ENCODE results near the gene C21orf91.

Gene C21orf91

DNA sequence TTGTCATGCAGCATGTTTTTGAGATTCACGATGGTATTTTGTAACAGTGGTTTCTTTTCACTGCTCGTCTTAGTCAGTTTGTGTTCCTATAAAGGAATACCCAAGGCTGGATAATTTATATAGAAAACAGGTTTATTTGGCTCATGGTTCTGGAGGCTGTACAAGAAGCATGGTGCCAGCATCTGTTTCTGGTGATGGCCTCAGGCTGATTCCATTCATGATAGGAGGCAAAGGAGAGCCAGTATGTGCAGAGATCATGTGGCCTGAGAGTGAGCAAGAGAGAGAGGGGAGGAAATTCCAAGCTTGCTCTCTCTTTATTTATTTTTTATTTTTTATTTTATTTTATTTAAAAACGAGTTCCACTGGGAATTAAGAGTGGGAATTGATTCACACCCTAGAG is 2.0 kb upstream of the C21orf91 start:
- no peak for DNase-seq (ENCODE audit: low read depth, low spot score)
- in situ Hi-C loops (cut with HindIII; ENCODE audit: low sequenced_read_pairs): no loop called here
- TF ChIP-seq, protein P1, sequence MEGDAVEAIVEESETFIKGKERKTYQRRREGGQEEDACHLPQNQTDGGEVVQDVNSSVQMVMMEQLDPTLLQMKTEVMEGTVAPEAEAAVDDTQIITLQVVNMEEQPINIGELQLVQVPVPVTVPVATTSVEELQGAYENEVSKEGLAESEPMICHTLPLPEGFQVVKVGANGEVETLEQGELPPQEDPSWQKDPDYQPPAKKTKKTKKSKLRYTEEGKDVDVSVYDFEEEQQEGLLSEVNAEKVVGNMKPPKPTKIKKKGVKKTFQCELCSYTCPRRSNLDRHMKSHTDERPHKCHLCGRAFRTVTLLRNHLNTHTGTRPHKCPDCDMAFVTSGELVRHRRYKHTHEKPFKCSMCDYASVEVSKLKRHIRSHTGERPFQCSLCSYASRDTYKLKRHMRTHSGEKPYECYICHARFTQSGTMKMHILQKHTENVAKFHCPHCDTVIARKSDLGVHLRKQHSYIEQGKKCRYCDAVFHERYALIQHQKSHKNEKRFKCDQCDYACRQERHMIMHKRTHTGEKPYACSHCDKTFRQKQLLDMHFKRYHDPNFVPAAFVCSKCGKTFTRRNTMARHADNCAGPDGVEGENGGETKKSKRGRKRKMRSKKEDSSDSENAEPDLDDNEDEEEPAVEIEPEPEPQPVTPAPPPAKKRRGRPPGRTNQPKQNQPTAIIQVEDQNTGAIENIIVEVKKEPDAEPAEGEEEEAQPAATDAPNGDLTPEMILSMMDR (IDR thresholded peaks at IDR 0.05; ENCODE audit: low read depth, low read length): no peak
- no peak overlapping the region for H3K4me3 ChIP-seq (ENCODE audit: low read depth, low read length)

DNA sequence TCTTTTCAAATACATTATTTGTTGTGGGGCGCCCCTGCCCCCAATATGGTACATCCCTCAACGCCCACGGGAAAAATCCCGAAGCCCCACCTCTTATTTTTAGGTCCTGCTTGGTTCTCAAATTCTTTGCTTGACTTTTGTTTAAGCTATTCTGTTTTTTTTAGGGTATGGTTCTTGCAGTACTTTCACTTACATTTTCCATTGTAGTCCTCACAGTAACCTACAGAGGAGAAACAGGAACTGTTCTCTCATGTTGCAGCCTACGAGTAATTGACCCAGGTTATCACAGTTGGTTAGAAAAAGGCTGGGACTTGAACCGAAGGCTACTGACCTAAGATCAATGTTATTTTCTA is 697 bp upstream of the C21orf91 start:
- in situ Hi-C loops (cut with HindIII; ENCODE audit: low sequenced_read_pairs): no loop called here
- peak overlapping the region; percentile 72 for H3K4me3 ChIP-seq (ENCODE audit: low read depth, low read length)
- TF ChIP-seq, protein P1 (IDR thresholded peaks at IDR 0.05; ENCODE audit: low read depth, low read length): no peak
- no peak for DNase-seq (ENCODE audit: low read depth, low spot score)

DNA sequence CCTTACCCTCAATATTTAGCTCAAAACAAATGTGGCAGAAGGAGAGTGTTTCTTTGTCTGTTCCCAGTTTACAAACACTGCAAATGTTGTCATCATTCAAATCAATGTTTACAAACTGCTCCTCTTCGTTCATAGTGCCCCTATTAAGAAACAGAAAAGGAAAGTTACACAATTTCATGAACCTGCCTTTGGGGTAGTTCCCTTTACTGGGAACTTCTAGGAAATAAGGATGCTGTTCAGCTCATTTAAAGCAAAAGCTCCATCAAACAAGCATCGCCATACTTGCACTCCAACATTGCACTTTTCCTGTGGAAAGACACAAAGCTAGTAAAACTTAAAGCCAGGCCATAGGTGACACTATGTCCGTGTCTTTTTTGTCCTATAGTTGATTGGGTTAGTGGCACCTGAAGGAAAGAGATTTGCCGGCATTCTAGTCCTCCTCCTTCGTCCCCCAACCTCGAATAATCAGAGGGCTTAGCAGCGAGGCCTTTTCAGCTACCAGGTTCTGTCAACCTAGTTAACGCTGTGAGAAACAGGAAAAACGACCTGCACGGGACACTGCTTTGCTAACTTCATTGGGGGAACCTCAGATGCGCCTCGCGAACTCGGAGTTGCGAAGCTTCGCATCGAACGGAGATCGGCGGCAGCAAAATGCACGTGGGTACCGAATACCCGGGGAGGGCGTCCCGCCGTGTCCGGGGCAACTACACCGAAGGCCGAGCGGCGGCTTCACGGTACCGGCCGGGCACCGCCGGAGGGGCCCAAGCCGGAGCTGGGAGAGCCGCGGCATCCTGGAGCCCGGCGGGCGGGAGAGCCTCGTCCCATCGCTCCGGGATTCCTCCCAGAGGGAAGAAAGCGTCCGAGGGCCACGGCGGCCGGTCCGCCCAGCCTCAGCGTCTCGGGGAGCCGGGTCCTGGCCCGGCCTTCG is 706 bp downstream of the C21orf91 start:
- peak; percentile 36 for DNase-seq (ENCODE audit: low read depth, low spot score)
- TF ChIP-seq, protein P1 (IDR thresholded peaks at IDR 0.05; ENCODE audit: low read depth, low read length): no peak
- in situ Hi-C loops (cut with HindIII; ENCODE audit: low sequenced_read_pairs): no loop called here
- peak overlapping the region; percentile 72 for H3K4me3 ChIP-seq (ENCODE audit: low read depth, low read length)

DNA sequence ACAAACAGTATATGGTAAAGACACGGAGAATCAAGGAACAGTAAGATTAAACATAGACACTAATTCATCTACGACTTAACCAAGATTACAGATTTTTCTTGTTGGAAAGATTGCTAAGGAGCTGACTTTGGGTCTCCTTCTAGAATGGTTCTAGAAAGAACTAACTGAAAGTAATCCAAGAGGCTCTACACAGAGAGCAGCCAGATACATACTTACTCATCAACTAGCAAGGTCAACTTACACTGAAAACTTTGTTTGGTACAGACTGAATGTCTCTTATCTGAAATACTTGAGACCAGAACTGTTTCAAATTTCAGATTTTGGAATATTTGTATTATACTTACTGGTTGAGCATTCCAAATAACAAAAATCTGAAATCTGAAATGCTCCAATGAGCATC is 5.8 kb downstream of the C21orf91 start:
- no peak overlapping the region for H3K4me3 ChIP-seq (ENCODE audit: low read depth, low read length)
- TF ChIP-seq, protein P1 (IDR thresholded peaks at IDR 0.05; ENCODE audit: low read depth, low read length): no peak
- in situ Hi-C loops (cut with HindIII; ENCODE audit: low sequenced_read_pairs): no loop called here
- DNase-seq (ENCODE audit: low read depth, low spot score): no peak

DNA sequence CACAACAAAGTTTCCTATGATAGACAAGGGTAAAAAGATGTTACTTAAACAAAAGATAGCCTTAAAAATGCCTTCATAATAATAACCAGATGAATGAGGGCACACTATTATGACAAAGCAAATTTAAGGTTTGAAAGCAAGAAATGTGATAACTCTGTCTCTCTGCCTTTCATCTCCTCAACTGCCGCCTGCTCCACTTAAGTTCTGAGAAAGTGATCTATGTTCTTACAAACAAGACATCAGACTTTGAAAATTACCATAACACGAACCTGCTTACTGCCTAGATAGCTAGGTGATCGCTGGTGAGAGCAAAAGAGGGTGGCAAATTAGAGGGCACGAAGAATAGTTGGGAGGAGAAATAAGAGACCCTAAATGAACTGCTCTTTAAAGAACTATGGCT is 13.2 kb downstream of the C21orf91 start:
- TF ChIP-seq, protein P1 (IDR thresholded peaks at IDR 0.05; ENCODE audit: low read depth, low read length): no peak
- DNase-seq (ENCODE audit: low read depth, low spot score): no peak
- in situ Hi-C loops (cut with HindIII; ENCODE audit: low sequenced_read_pairs): no loop called here
- no peak overlapping the region for H3K4me3 ChIP-seq (ENCODE audit: low read depth, low read length)

DNA sequence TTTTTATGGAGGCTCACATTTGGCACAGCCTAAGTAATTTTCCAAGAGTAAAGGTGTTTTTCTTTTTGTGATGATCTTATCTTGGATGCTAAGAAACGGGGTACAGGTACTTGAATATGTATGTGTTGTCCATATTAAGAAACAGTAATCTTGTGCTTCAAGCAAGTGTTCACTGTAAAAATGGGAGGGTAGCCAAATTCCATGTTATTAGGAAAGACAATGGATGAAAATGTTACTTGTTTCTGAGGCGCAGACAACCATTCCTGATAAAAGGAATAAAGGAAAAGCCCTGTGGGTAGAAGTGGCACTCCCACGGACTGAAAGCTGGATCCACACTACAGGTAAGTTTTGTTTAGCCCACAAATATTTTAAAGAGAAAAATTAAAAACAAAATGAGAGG is 15.6 kb downstream of the C21orf91 start:
- DNase-seq (ENCODE audit: low read depth, low spot score): no peak
- in situ Hi-C loops (cut with HindIII; ENCODE audit: low sequenced_read_pairs): no loop called here
- TF ChIP-seq, protein P1 (IDR thresholded peaks at IDR 0.05; ENCODE audit: low read depth, low read length): no peak
- H3K4me3 ChIP-seq (ENCODE audit: low read depth, low read length): no peak overlapping the region
